SK-N-SH (cell line): ENCODE data around the gene NDFIP1. TPM values are rescaled to one million over a fixed set of nuclear protein-coding genes. Genes with fewer than 3 reads are reported as not detected.

Source experiments
- CTCF ChIA-PET: fragments of 300-600, 350-600 bp; formaldehyde crosslinking; extraction: SDS; loops from one replicate; lab custom pipeline; 2021; lab: Yijun Ruan, JAX
- POLR2A ChIA-PET: fragments of 350-600 bp; sonication (Branson Sonifier 250); formaldehyde crosslinking; extraction: SDS; loops from one replicate; lab custom pipeline; 2020; ENCODE audit warnings: antibody characterized with exemption, inconsistent platforms; lab: Yijun Ruan, JAX
- DNase-seq: peaks from one replicate; pipeline ENCODE4 v3.0.0; 2012
- H2AFZ ChIP-seq: fragments of 200-600 bp; sonication (generic); 2 replicates; pipeline ENCODE4 v1.8.1; 2016; ENCODE audit warnings: antibody characterized with exemption, mild to moderate bottlenecking, low read depth
- H3F3A ChIP-seq: fragments of 200-600 bp; sonication (generic); replicated peaks from 2 replicates; pipeline ENCODE3; 2016; ENCODE audit warnings: antibody characterized with exemption, mild to moderate bottlenecking; ENCODE audit not compliant: insufficient read depth
- H3K27ac ChIP-seq, 2 experiments: fragments of 200-500 bp in 1 of 2; fragments of 200-600 bp in 1 of 2; sonication (Bioruptor generic) in 1 of 2; sonication (generic), shearing (Covaris generic) in 1 of 2; 2 replicates each; pipeline versions ENCODE4 v1.5.1 to v1.6.1; 2014 to 2016; ENCODE audit warnings: low read depth in 2 of 2, inconsistent platforms in 1 of 2, low read length in 1 of 2, mild to moderate bottlenecking in 1 of 2, mixed read lengths in 1 of 2
- H3K27me3 ChIP-seq: fragments of 200-600 bp; sonication (generic), shearing (Covaris generic); 2 replicates; pipeline ENCODE4 v1.6.1; 2016; ENCODE audit warnings: mixed run types; ENCODE audit not compliant: insufficient read depth
- H3K36me3 ChIP-seq, 2 experiments: fragments of 200-500 bp in 1 of 2; fragments of 200-600 bp in 1 of 2; sonication (Bioruptor generic) in 1 of 2; sonication (generic) in 1 of 2; replicated peaks in 1 of 2; 2 replicates each; pipeline versions ENCODE3 to v1.5.1; 2014 to 2016; ENCODE audit warnings: low read length in 1 of 2, mild to moderate bottlenecking in 1 of 2; ENCODE audit not compliant: insufficient read depth in 2 of 2, control insufficient read depth in 1 of 2
- H3K4me1 ChIP-seq, 2 experiments: fragments of 200-500 bp in 1 of 2; fragments of 200-600 bp in 1 of 2; sonication (Bioruptor generic) in 1 of 2; sonication (generic), shearing (Covaris generic) in 1 of 2; 2 replicates each; pipeline versions ENCODE4 v1.5.1 to v1.6.1; 2014 to 2016; ENCODE audit warnings: low read depth in 1 of 2, low read length in 1 of 2, mixed run types in 1 of 2; ENCODE audit not compliant: insufficient read depth in 2 of 2, control insufficient read depth in 1 of 2
- H3K4me2 ChIP-seq: fragments of 200-600 bp; sonication (generic), shearing (Covaris generic); 2 replicates; pipeline ENCODE4 v1.6.1; 2017; ENCODE audit warnings: mixed run types
- H3K4me3 ChIP-seq, 2 experiments: fragments of 200-500 bp in 1 of 2; fragments of 200-600 bp in 1 of 2; sonication (Bioruptor generic) in 1 of 2; sonication (generic), shearing (Covaris generic) in 1 of 2; 2 replicates each; pipeline versions ENCODE4 v1.5.1 to v1.8.1; 2014 to 2016; ENCODE audit warnings: low read depth in 2 of 2, inconsistent platforms in 1 of 2, low read length in 1 of 2, mild to moderate bottlenecking in 1 of 2, mixed read lengths in 1 of 2, moderate library complexity in 1 of 2
- H3K79me2 ChIP-seq: fragments of 200-600 bp; sonication (generic); 2 replicates; pipeline ENCODE4 v1.8.1; 2017; ENCODE audit warnings: mild to moderate bottlenecking; ENCODE audit not compliant: insufficient read depth
- H3K9ac ChIP-seq: fragments of 200-600 bp; sonication (generic); 2 replicates; pipeline ENCODE4 v1.6.1; 2017; ENCODE audit warnings: mixed run types
- H3K9me2 ChIP-seq: fragments of 200-600 bp; sonication (generic); 2 replicates; pipeline ENCODE4 v1.6.1; 2017; ENCODE audit warnings: mixed run types
- H3K9me3 ChIP-seq: fragments of 200-600 bp; sonication (generic); 2 replicates; pipeline ENCODE4 v1.6.1; 2017; ENCODE audit warnings: mixed run types, mild to moderate bottlenecking, moderate library complexity
- H4K20me1 ChIP-seq: fragments of 200-600 bp; sonication (generic); 2 replicates; pipeline ENCODE4 v1.6.1; 2017; ENCODE audit warnings: mild to moderate bottlenecking, mixed run types; ENCODE audit not compliant: insufficient read depth
- CHD2 ChIP-seq: fragments of 150-350 bp; IDR thresholded peaks from 2 replicates; pipeline ENCODE4 v1.6.1; 2018; ENCODE audit warnings: low read length; ENCODE audit not compliant: partially characterized antibody
- CTCF ChIP-seq: fragments of 200-600 bp; sonication (generic); IDR thresholded peaks from 2 replicates; pipeline ENCODE4 v1.6.1; 2017; ENCODE audit warnings: antibody characterized with exemption, mild to moderate bottlenecking, moderate library complexity
- ELF1 ChIP-seq: IDR thresholded peaks from 2 replicates; pipeline ENCODE4 v1.4.0; 2012
- FOSL2 ChIP-seq: IDR thresholded peaks from 2 replicates; pipeline ENCODE4 v1.4.0; 2012; ENCODE audit warnings: low read depth, mild to moderate bottlenecking, moderate library complexity, borderline replicate concordance
- FOXJ3 ChIP-seq: sonication (generic); formaldehyde crosslinking; IDR thresholded peaks from 2 replicates; pipeline ENCODE4 v1.5.1; 2020; ENCODE audit warnings: mild to moderate bottlenecking, missing genetic modification reagents
- JUND ChIP-seq: IDR thresholded peaks from 2 replicates; pipeline ENCODE4 v1.4.0; 2012
- MEF2A ChIP-seq: IDR thresholded peaks from 2 replicates; pipeline ENCODE4 v1.4.0; 2012; ENCODE audit warnings: low read depth, borderline replicate concordance
- MXI1 ChIP-seq: IDR thresholded peaks from 2 replicates; pipeline ENCODE4 v1.6.1; 2012; ENCODE audit warnings: mild to moderate bottlenecking, low read depth, low read length, improper control_type of control experiment
- NRF1 ChIP-seq: IDR thresholded peaks from 2 replicates; pipeline ENCODE4 v1.6.1; 2012; ENCODE audit warnings: low read depth, mild to moderate bottlenecking, low read length
- POLR2AphosphoS5 ChIP-seq: IDR thresholded peaks from 2 replicates; pipeline ENCODE4 v1.6.1; 2012; ENCODE audit warnings: low read depth, low read length
- RCOR1 ChIP-seq: fragments of 150-350 bp; IDR thresholded peaks from 2 replicates; pipeline ENCODE4 v1.6.1; 2017; ENCODE audit warnings: antibody characterized with exemption, low read length
- REST ChIP-seq: IDR thresholded peaks from 2 replicates; pipeline ENCODE4 v1.6.1; 2012; ENCODE audit warnings: mild to moderate bottlenecking, low read depth, low read length, moderate library complexity
- RFX5 ChIP-seq: IDR thresholded peaks from 2 replicates; pipeline ENCODE4 v1.6.1; 2012; ENCODE audit warnings: mild to moderate bottlenecking, improper control_type of control experiment, low read length
- RXRA ChIP-seq: IDR thresholded peaks from 2 replicates; pipeline ENCODE4 v1.4.0; 2012; ENCODE audit warnings: low read depth, mild to moderate bottlenecking, borderline replicate concordance
- SIN3A ChIP-seq: IDR thresholded peaks from 2 replicates; pipeline ENCODE4 v1.6.1; 2012; ENCODE audit warnings: low read depth, mild to moderate bottlenecking, low read length, moderate library complexity, borderline replicate concordance
- SMC3 ChIP-seq: IDR thresholded peaks from 2 replicates; pipeline ENCODE4 v1.6.1; 2012; ENCODE audit warnings: low read depth, low read length, improper control_type of control experiment
- YY1 ChIP-seq: IDR thresholded peaks from 2 replicates; pipeline ENCODE4 v1.4.0; 2012; ENCODE audit warnings: low read depth, mild to moderate bottlenecking
- WGBS: methylation state at CpG from one replicate; pipeline ENCODE4 v1.1.6; 2017; ENCODE audit warnings: low lambda C conversion rate; 5-methylcytosine and 5-hydroxymethylcytosine counted together
- polyA plus RNA-seq, 3 experiments: library from polyadenylated mRNA; depleted of rRNA; stranded (reverse); fragments of >200 nt; gene quantifications; 2 replicates each; pipeline ENCODE4 v1.2.3, GENCODE V29; 2012

The NDFIP1 gene
- polyA plus RNA-seq, 1 of the 3 experiments (the other 2 are of a cell fraction): 40.0 TPM

- H2AFZ ChIP-seq: no peak overlapping the region
- H4K20me1 ChIP-seq: no peaks in the 10 kb centered on the region
- CTCF ChIA-PET: interaction anchor here (0.9 kb wide), 1 partner anchor 22 kb away, joined by 3 read pairs; no protein-coding TSS in a partner anchor
- no peak overlapping the region for H3K27ac ChIP-seq
- no peaks in the 10 kb centered on the region for H3K9me2 ChIP-seq
- TF ChIP-seq NRF1 (no peak), CTCF (no peak), RFX5 (no peak), RXRA (no peak), FOXJ3 (CRISPR knock-in tag) (no peak), FOSL2 (no peak), YY1 (no peak), JUND (no peak), MXI1 (no peak), CHD2 (no peak), SMC3 (no peak), SIN3A (no peak), REST (no peak), RCOR1 (no peak), ELF1 (no peak), POLR2AphosphoS5 (no peak), MEF2A (no peak)
- TF ChIP-seq, all 33 proteins: peak for 0
- no peaks in the 10 kb centered on the region for H3F3A ChIP-seq
- H3K27me3 ChIP-seq: no peaks in the 10 kb centered on the region
- POLR2A ChIA-PET: no interaction called here
- H3K9me3 ChIP-seq: no peaks in the 10 kb centered on the region
- no peaks in the 10 kb centered on the region for H3K4me1 ChIP-seq
- no peaks in the 10 kb centered on the region for H3K79me2 ChIP-seq
- H3K4me3 ChIP-seq: no peak overlapping the region
- H3K4me2 ChIP-seq: no peak overlapping the region
- no peaks in the 10 kb centered on the region for H3K36me3 ChIP-seq
- WGBS: 39% methylated on average over 2 of the region's 2 CpGs
- no peak for DNase-seq
- H3K9ac ChIP-seq: no peak overlapping the region
Observed at GRCh38 chr5:142086679-142087078, 21.9 kb upstream of the NDFIP1 start.
